Memory B cell (primary cell): ENCODE data around the gene EME1.
A peak's percentile ranks its signal among the peaks of the same experiment; 100 is the strongest.
"Not testable (repeated sequence)": the region's sequence is repeated elsewhere in the genome, so short reads cannot be mapped to it uniquely, and the experiment has no call there.

Source experiments
- ATAC-seq: fragments of 150-1000 bp; cut with Tn5 transposase; 2 replicates; pipeline ENCODE4 v1.10.0; 2021; ENCODE audit warnings: low read depth, mild to moderate bottlenecking, moderate library complexity
- DNase-seq, 2 donors: peaks; one replicate each; pipeline ENCODE4 v3.0.0; 2022; ENCODE audit warnings: low spot score in 2 of 2
- H3K27ac Mint-ChIP-seq: one replicate; pipeline ENCODE4 v1.8.0; 2022; ENCODE audit warnings: mild to moderate bottlenecking, moderate library complexity, mixed read lengths
- H3K27me3 Mint-ChIP-seq: one replicate; pipeline ENCODE4 v1.8.0; 2022; ENCODE audit warnings: mixed read lengths
- H3K36me3 Mint-ChIP-seq: one replicate; pipeline ENCODE4 v1.8.0; 2022; ENCODE audit warnings: mild to moderate bottlenecking, mixed read lengths
- H3K4me1 Mint-ChIP-seq: one replicate; pipeline ENCODE4 v1.8.0; 2022; ENCODE audit warnings: mixed read lengths
- H3K4me3 Mint-ChIP-seq: one replicate; pipeline ENCODE4 v1.8.0; 2022; ENCODE audit warnings: mild to moderate bottlenecking, moderate library complexity, mixed read lengths
- H3K9me3 Mint-ChIP-seq: one replicate; pipeline ENCODE4 v1.8.0; 2022; ENCODE audit warnings: mixed read lengths

The EME1 gene

GRCh38 chr17:50426814-50427787 is 54.1 kb downstream of the EME1 start:
- peaks cover 26% of the 10 kb centered on the region for H3K4me1 Mint-ChIP-seq
- H3K36me3 Mint-ChIP-seq, result peaks cover 1% of the 10 kb centered on the region
- H3K27me3 Mint-ChIP-seq, result no peaks in the 10 kb centered on the region
- ATAC-seq (peak; percentile 29), DNase-seq (peak in 1 of 2 donors; percentile 18)
- peak overlapping the region; percentile 90 for H3K4me3 Mint-ChIP-seq
- H3K9me3 Mint-ChIP-seq, result no peaks in the 10 kb centered on the region
- peak overlapping the region; percentile 74 for H3K27ac Mint-ChIP-seq

- not testable (repeated sequence) for H3K9me3 Mint-ChIP-seq, H3K27ac Mint-ChIP-seq, ATAC-seq, H3K36me3 Mint-ChIP-seq, DNase-seq, H3K27me3 Mint-ChIP-seq, H3K4me3 Mint-ChIP-seq
- peaks cover 29% of the 10 kb centered on the region for H3K4me1 Mint-ChIP-seq
Measured at GRCh38 chr17:50428126-50428525, 55.1 kb downstream of the EME1 start.

GRCh38 chr17:50428831-50429424 is 55.9 kb downstream of the EME1 start:
- no peak for DNase-seq
- no peak for ATAC-seq
- H3K4me1 Mint-ChIP-seq, result peaks cover 29% of the 10 kb centered on the region

GRCh38 chr17:50429793-50430192 is 56.8 kb downstream of the EME1 start:
- ATAC-seq, result no peak
- peaks cover 27% of the 10 kb centered on the region for H3K4me1 Mint-ChIP-seq
- H3K27me3 Mint-ChIP-seq, result no peaks in the 10 kb centered on the region
- no peak for DNase-seq
- no peak overlapping the region for H3K27ac Mint-ChIP-seq
- no peak overlapping the region for H3K4me3 Mint-ChIP-seq
- H3K9me3 Mint-ChIP-seq, result no peaks in the 10 kb centered on the region
- peaks cover 5% of the 10 kb centered on the region for H3K36me3 Mint-ChIP-seq

More at GRCh38 chr17:50428831-50429424, 55.9 kb downstream of the EME1 start:
- Mint-ChIP-seq H3K9me3 (no peaks in the 10 kb centered on the region), H3K27me3 (no peaks in the 10 kb centered on the region), H3K27ac (no peak overlapping the region), H3K36me3 (peaks cover 5% of the 10 kb centered on the region), H3K4me3 (no peak overlapping the region)
